PC-3 (cell line): ENCODE measurements around the gene CBFA2T3. TPM values are rescaled to one million over a fixed set of nuclear protein-coding genes. Genes with fewer than 3 reads are reported as not detected.
"Not testable (repeated sequence)": the region's sequence is repeated elsewhere in the genome, so short reads cannot be mapped to it uniquely, and the experiment has no call there.

Experiments used
- ATAC-seq: fragments of 200-7000 bp; cut with Tn5 transposase; 2 replicates; pipeline ENCODE4 v1.9.1; 2020; ENCODE audit warnings: mild to moderate bottlenecking, moderate library complexity
- BruUV-seq: library from RNA; stranded (reverse); fragments of 400-500 nt; replicated peaks from 2 replicates; lab custom pipeline; 2021; lab: Mats Ljungman, UMichigan
- CTCF ChIA-PET: fragments of 300-600 bp; sonication (Branson Sonifier 250); formaldehyde crosslinking; loops from one replicate; lab custom pipeline; 2022; ENCODE audit warnings: antibody characterized with exemption; lab: Charles Lee
- POLR2A ChIA-PET: fragments of 300-600 bp; sonication (Branson Sonifier 250); formaldehyde crosslinking; loops from one replicate; lab custom pipeline; 2022; ENCODE audit warnings: antibody characterized with exemption; ENCODE audit not compliant: unreplicated experiment; lab: Charles Lee
- DNase-seq: peaks from one replicate; pipeline ENCODE4 v3.0.0-alpha.2; 2015
- H2AFZ ChIP-seq: fragments of 300-600 bp; sonication (generic); 2 replicates; pipeline ENCODE4 v1.6.0; 2016; ENCODE audit warnings: antibody characterized with exemption, low read length
- H3F3A ChIP-seq: fragments of 300-600 bp; sonication (generic); one replicate; pipeline ENCODE4 v1.6.0; 2017; ENCODE audit warnings: antibody characterized with exemption, low read length, control low read depth, mild to moderate bottlenecking; ENCODE audit not compliant: unreplicated experiment
- H3K27ac ChIP-seq: fragments of 300-600 bp; sonication (generic); 2 replicates; pipeline ENCODE4 v1.5.1; 2016; ENCODE audit warnings: mild to moderate bottlenecking, low read length
- H3K27me3 ChIP-seq: fragments of 300-600 bp; sonication (generic); 2 replicates; pipeline ENCODE4 v1.6.1; 2016; ENCODE audit warnings: low read length, mixed read lengths
- H3K36me3 ChIP-seq: fragments of 300-600 bp; sonication (generic); 2 replicates; pipeline ENCODE4 v1.6.1; 2016; ENCODE audit warnings: low read depth, mixed run types, low read length, mixed read lengths
- H3K4me1 ChIP-seq: fragments of 300-600 bp; sonication (generic); 2 replicates; pipeline ENCODE4 v1.5.1; 2016; ENCODE audit warnings: low read length; ENCODE audit not compliant: insufficient read depth
- H3K4me2 ChIP-seq: fragments of 300-600 bp; sonication (generic); 2 replicates; pipeline ENCODE4 v1.6.0; 2016; ENCODE audit warnings: low read length
- H3K4me3 ChIP-seq: fragments of 300-600 bp; sonication (generic); 2 replicates; pipeline ENCODE4 v1.5.1; 2016; ENCODE audit warnings: mild to moderate bottlenecking, low read length, mixed read lengths
- H3K79me2 ChIP-seq: fragments of 300-600 bp; sonication (generic); 2 replicates; pipeline ENCODE4 v1.6.1; 2017; ENCODE audit warnings: low read length, mixed read lengths
- H3K9ac ChIP-seq: fragments of 300-600 bp; sonication (generic); 2 replicates; pipeline ENCODE4 v1.6.0; 2016; ENCODE audit warnings: mild to moderate bottlenecking, low read length
- H3K9me2 ChIP-seq: fragments of 300-600 bp; sonication (generic); replicated peaks from 2 replicates; pipeline ENCODE4 v1.6.1; 2016; ENCODE audit warnings: mixed run types, low read length, mixed read lengths
- H3K9me3 ChIP-seq: fragments of 300-600 bp; sonication (generic); 2 replicates; pipeline ENCODE4 v1.6.1; 2016; ENCODE audit warnings: low read length, mixed read lengths
- H4K20me1 ChIP-seq: fragments of 300-600 bp; sonication (generic); 2 replicates; pipeline ENCODE4 v1.6.1; 2016; ENCODE audit warnings: low read length, mixed read lengths
- CTCF ChIP-seq: fragments of 300-600 bp; sonication (generic); conservative IDR thresholded peaks from 2 replicates; pipeline ENCODE4 v1.5.1; 2017; ENCODE audit warnings: antibody characterized with exemption, low read depth, mild to moderate bottlenecking, low read length
- EZH2 ChIP-seq: fragments of 300-600 bp; sonication (generic); IDR thresholded peaks from one replicate; pipeline ENCODE4 v1.6.1; 2017; ENCODE audit warnings: antibody characterized with exemption, mild to moderate bottlenecking, low read length; ENCODE audit not compliant: unreplicated experiment
- EZH2phosphoT487 ChIP-seq: fragments of 300-600 bp; sonication (generic); IDR thresholded peaks from 2 replicates; pipeline ENCODE4 v1.6.1; 2018; ENCODE audit warnings: mild to moderate bottlenecking, antibody characterized with exemption, low read length, borderline replicate concordance
- intact Hi-C: fragments of 100-400 bp; cut with micrococcal nuclease; formaldehyde crosslinking; loops from 2 replicates; pipeline ENCODE4 v1.9.0; 2023
- total RNA-seq: library from RNA; depleted of rRNA; stranded (reverse); fragments of >200 nt; gene quantifications from 2 replicates; pipeline ENCODE4 v1.2.3, GENCODE V29; 2014

CBFA2T3 gene
- total RNA-seq, 1 experiment from 2014 or later: not detected

GRCh38 chr16:89004209-89004831 is 27.3 kb upstream of the CBFA2T3 start:
- H3K79me2 ChIP-seq: no peaks in the 10 kb centered on the region
- no peaks in the 10 kb centered on the region for H3F3A ChIP-seq
- BruUV-seq: no TSS peak
- peaks cover 13% of the 10 kb centered on the region for H3K27me3 ChIP-seq
- CTCF ChIA-PET: no interaction called here
- H3K36me3 ChIP-seq: no peaks in the 10 kb centered on the region
- POLR2A ChIA-PET: no interaction called here
- H3K4me1 ChIP-seq: no peaks in the 10 kb centered on the region
- H3K4me3 ChIP-seq: no peak overlapping the region
- no peaks in the 10 kb centered on the region for H3K9me3 ChIP-seq
- no peak overlapping the region for H2AFZ ChIP-seq
- no peak overlapping the region for H3K4me2 ChIP-seq
- no peak for ATAC-seq
- no peak overlapping the region for H3K27ac ChIP-seq
- no peak overlapping the region for H3K9ac ChIP-seq
- DNase-seq: no peak
- H4K20me1 ChIP-seq: no peaks in the 10 kb centered on the region
- intact Hi-C loops: no loop called here
- no peaks in the 10 kb centered on the region for H3K9me2 ChIP-seq
- TF ChIP-seq EZH2 (no peak), CTCF (no peak), EZH2phosphoT487 (no peak)

GRCh38 chr16:89003831-89004208 is 26.8 kb upstream of the CBFA2T3 start:
- ChIA-PET POLR2A (no interaction called here), CTCF (no interaction called here)
- H3K27ac ChIP-seq: no peak overlapping the region
- no TSS peak for BruUV-seq
- no peaks in the 10 kb centered on the region for H3K79me2 ChIP-seq
- no peaks in the 10 kb centered on the region for H3K9me3 ChIP-seq
- peaks cover 13% of the 10 kb centered on the region for H3K27me3 ChIP-seq
- H3K4me2 ChIP-seq: no peak overlapping the region
- H3K4me3 ChIP-seq: no peak overlapping the region
- no peaks in the 10 kb centered on the region for H3F3A ChIP-seq
- DNase-seq: no peak
- no peaks in the 10 kb centered on the region for H3K36me3 ChIP-seq
- ATAC-seq: no peak
- H4K20me1 ChIP-seq: no peaks in the 10 kb centered on the region
- H3K9me2 ChIP-seq: no peaks in the 10 kb centered on the region
- no peak for TF ChIP-seq EZH2
- no peaks in the 10 kb centered on the region for H3K4me1 ChIP-seq
- no peak overlapping the region for H3K9ac ChIP-seq
- H2AFZ ChIP-seq: no peak overlapping the region
- intact Hi-C loops: no loop called here

- CTCF ChIA-PET: no interaction called here
- BruUV-seq: no TSS peak
- no peak for ATAC-seq
Observed at GRCh38 chr16:89002851-89003830, 26.1 kb upstream of the CBFA2T3 start.

GRCh38 chr16:89002081-89002480 is 25.1 kb upstream of the CBFA2T3 start:
- H3K36me3 ChIP-seq, H2AFZ ChIP-seq, H3K4me2 ChIP-seq, POLR2A ChIA-PET, H3K4me1 ChIP-seq, H3F3A ChIP-seq, BruUV-seq, H4K20me1 ChIP-seq, H3K9me2 ChIP-seq, H3K4me3 ChIP-seq, ATAC-seq, intact Hi-C loops, CTCF ChIA-PET, H3K9me3 ChIP-seq, H3K9ac ChIP-seq, H3K79me2 ChIP-seq, DNase-seq, H3K27ac ChIP-seq: not testable (repeated sequence)
- H3K27me3 ChIP-seq: peaks cover 13% of the 10 kb centered on the region

More at GRCh38 chr16:89002851-89003830, 26.1 kb upstream of the CBFA2T3 start:
- Histone ChIP-seq H4K20me1 (no peaks in the 10 kb centered on the region), H2AFZ (no peak overlapping the region), H3K9me2 (no peaks in the 10 kb centered on the region), H3K9me3 (no peaks in the 10 kb centered on the region), H3K4me1 (no peaks in the 10 kb centered on the region), H3K27me3 (peaks cover 13% of the 10 kb centered on the region), H3K4me3 (no peak overlapping the region), H3K9ac (no peak overlapping the region), H3F3A (no peaks in the 10 kb centered on the region), H3K36me3 (no peaks in the 10 kb centered on the region), H3K79me2 (no peaks in the 10 kb centered on the region), H3K4me2 (no peak overlapping the region), H3K27ac (no peak overlapping the region)
- intact Hi-C loops: no loop called here
- TF ChIP-seq CTCF (no peak), EZH2phosphoT487 (no peak)
- DNase-seq: no peak
- POLR2A ChIA-PET: no interaction called here
